ENCODE measurements around the gene GSTK1. TPM values are rescaled to one million over a fixed set of nuclear protein-coding genes. Genes with fewer than 3 reads are reported as not detected.
"Not testable (repeated sequence)": the region's sequence is repeated elsewhere in the genome, so short reads cannot be mapped to it uniquely, and the experiment has no call there.

The GSTK1 gene
- total RNA-seq (2014; rRNA removed; shearing (Covaris generic)) = 3.2 and 7.0 TPM in 2 replicates

DNA sequence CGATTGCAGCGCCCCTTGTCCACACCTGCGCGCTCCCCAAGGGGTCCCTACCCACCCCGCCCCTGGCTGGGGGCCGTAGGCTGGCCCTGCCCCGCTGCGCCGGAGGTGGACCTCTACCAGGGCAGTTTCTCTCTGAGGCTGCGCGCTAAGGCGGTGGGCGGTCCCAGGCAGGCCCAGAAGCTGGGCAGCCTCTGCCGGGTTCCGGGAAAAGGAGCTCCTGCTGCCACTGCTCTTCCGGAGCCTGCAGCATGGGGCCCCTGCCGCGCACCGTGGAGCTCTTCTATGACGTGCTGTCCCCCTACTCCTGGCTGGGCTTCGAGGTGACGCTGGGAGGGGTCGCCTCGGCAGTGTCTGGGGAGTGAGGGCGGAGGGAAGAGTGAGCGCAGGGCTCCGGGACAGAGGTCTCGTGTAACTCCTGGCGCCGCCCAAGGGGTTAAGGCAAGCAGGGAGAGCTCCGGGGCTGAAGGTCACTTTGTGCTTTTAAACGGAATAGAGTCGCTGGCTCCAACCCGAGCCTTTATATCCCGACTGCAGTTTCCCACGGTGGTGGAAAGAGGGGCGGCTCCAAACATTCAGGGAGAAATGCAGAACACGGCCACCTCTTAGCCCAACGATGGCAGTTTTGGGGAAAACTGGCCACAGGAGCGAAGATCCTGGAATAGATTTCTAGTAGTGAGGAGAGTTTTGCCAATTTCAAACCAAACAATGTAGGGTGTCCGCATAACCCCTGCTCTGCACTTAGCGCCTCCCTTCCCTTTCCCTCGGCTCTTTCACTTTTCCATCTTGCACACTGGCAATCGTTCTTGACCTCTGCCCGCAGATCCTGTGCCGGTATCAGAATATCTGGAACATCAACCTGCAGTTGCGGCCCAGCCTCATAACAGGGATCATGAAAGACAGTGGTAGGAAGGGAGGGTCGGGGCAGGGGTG is at the start of gene GSTK1:
TSS of gene GSTK1 (plus strand) at position 176 of the 930 bp plus-strand sequence. CDS start at position 249, 73 bp downstream.
- in situ Hi-C loops (cut with HindIII; ENCODE audit: low sequenced_read_pairs) = no loop called here
- DNase-seq (ENCODE audit: low spot score) = peak; percentile 83

DNA sequence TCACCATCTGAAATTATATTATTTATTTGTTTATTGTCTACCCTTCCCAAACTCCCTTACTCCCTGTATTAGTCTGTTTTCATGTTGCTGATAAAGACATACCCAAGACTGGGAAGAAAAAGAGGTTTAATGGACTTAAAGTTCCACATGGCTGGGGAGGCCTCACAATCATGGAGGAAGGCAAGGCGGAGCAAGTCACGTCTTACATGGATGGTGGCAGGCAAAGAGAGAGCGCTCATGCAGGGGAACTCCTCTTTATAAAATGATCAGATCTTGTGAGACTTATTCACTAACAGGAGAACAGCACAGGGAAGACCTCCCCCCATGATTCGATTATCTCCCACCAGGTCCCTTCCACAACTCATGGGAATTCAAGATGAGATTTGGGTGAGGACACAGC is 49.8 kb upstream of the GSTK1 start:
- DNase-seq (ENCODE audit: low spot score) = not testable (repeated sequence)
- in situ Hi-C loops (cut with HindIII; ENCODE audit: low sequenced_read_pairs) = loop anchor here (25.0 kb wide), 2 partner anchors 201 to 351 kb away; partner anchors contain the start of gene EPHB6

DNA sequence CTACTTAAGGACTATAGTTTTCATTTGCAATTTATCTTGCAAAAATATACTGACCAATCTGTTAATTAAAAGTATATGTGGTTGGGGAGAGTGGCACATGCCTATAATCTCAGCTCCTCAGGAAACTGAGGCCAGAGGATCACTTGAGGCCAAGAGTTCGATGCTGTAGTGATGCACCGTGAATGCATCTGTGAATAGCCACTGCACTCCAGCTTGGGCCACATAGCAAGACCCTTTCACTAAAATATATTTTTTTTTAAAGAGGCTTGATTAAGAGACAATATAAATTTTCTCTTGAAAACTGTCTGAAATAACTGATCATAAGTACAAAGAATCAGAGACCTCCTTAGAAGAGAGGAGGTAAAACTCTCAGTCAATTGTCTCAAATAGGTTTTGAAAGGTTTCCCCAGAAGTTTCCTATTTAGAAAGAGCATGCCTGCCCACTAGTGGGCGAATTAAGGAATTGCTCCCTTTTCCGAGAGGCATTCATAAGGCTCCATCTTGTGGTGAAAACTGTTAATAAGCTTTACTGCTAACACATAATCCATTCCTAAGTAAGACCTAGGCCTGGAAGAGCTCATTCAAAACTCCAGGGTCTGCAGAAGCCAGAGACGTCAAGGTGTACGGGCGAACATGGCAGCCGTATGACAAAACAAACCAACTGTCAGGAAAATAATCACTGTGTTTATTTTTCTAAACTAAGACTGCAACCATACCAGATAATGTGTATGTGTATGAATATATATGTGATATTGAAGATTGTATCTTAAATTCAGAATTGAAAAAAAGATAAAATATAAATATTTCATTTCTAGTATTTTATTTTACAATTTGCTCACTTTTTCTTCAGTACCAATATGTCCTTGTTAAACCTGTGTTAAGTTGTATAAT is 48.2 kb upstream of the GSTK1 start:
- DNase-seq (ENCODE audit: low spot score) = peak; percentile 85
- in situ Hi-C loops (cut with HindIII; ENCODE audit: low sequenced_read_pairs) = loop anchor here (25.0 kb wide), 2 partner anchors 203 to 353 kb away; partner anchors contain the start of gene EPHB6

DNA sequence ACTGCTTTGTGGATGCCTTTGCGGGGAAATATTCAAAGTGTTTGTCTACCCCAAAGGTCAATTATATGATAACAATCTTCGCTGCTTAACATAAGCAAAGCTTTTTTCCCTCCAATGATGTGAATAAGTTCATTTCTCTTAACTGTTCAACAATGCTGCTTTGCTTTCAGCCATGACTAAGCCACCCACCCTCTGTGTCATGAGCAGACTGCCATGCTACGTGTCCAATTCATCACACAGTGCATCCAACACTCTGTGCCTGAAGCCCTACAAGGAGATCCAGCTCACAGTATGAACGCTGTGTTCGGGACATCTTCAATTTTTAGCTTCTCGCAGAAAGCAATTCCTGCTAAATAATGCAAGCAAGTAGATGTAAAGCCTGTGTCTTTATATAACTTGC is 47.1 kb upstream of the GSTK1 start:
- in situ Hi-C loops (cut with HindIII; ENCODE audit: low sequenced_read_pairs) = loop anchor here (25.0 kb wide), 2 partner anchors 204 to 354 kb away; partner anchors contain the start of gene EPHB6

DNA sequence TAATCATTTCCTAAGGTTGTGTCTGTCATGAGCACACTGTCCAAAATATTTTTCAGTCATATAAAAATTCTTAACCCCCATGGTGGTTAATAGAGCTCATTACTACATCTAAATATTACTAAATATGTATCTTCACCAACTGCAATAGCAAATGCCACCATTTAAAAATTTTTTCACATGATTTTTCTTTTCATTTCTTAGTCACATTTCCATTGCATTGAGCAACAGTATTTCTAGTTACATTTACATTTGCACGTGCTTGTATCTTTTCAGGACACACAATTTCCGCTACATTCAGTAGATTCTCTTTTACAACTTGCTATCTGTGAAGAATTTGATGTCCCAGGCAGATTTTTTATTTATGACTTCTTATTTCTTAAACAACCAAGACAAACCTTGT is 46.6 kb upstream of the GSTK1 start:
- in situ Hi-C loops (cut with HindIII; ENCODE audit: low sequenced_read_pairs) = loop anchor here (25.0 kb wide), 2 partner anchors 204 to 354 kb away; partner anchors contain the start of gene EPHB6

More for the DNA sequence above, 47.1 kb upstream of the GSTK1 start:
- no peak for DNase-seq (ENCODE audit: low spot score)

DNA sequence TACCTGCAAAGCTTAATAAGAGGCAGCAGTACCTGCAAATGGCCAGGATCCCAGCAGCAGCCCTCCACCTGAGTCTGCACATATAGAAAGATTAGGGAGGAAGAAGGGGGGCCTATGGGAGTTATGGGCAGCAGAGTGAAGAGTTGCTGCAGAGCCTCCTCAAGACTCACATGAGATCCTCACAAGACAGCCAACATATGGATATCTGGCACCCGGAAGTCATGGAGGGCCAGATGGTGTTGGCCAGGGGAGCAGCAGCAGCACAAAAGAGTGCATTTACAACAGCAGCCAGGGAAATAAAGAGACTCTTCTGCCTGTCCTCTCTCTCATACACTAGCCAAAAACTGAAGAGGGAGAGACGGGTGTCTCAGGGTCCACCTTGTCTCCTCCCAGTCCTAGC is 45.4 kb upstream of the GSTK1 start:
- in situ Hi-C loops (cut with HindIII; ENCODE audit: low sequenced_read_pairs) = loop anchor here (25.0 kb wide), 2 partner anchors 206 to 356 kb away; partner anchors contain the start of gene EPHB6
- DNase-seq (ENCODE audit: low spot score) = no peak

More for the DNA sequence above, 46.6 kb upstream of the GSTK1 start:
- no peak for DNase-seq (ENCODE audit: low spot score)

DNA sequence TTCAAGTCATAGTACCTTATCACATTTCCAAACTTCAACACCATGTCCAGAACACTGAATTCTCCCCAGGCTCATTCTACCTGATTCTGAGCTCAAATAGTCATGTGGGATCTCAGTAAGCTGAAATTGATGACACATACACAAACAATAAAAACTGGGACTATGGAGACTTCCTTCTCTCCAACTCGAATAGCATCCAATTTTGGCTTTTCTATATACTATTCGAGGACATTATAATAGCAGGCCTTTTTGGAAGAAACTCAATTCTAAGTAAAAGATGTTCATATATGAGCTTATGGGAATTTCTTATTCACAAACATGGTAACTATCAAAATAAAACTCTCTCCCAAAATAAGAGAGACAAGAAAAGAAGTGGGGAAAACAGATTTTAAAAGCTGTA is 42.0 kb upstream of the GSTK1 start:
- in situ Hi-C loops (cut with HindIII; ENCODE audit: low sequenced_read_pairs) = loop anchor here (25.0 kb wide), 2 partner anchors 209 to 359 kb away; partner anchors contain the start of gene EPHB6
- DNase-seq (ENCODE audit: low spot score) = no peak

DNA sequence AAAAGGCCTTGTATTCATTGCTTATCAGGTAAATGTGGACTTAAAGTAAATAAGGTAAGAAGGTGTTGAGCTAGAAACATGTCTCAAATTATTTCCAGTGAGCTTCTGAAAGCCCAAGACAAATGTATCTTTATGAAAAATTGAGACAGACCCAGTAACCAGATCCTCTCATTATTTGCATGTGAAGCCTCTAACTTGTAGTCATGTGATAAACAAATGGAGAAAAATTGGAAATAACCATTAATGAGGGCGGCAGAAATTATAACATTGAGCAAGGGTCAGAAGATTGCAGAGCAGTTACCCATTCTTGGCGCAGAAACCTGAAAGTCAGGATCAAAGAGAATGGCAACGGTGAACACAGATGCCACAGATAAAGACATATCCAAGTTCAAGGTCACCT is 41.5 kb upstream of the GSTK1 start, which contains the start of gene TAS2R40:
TSS of gene TAS2R40 (plus strand) at position 301 of the 400 bp plus-strand sequence. CDS start at position 343, 42 bp downstream.
- in situ Hi-C loops (cut with HindIII; ENCODE audit: low sequenced_read_pairs) = loop anchor here (25.0 kb wide), 2 partner anchors 209 to 359 kb away; partner anchors contain the start of gene EPHB6

DNA sequence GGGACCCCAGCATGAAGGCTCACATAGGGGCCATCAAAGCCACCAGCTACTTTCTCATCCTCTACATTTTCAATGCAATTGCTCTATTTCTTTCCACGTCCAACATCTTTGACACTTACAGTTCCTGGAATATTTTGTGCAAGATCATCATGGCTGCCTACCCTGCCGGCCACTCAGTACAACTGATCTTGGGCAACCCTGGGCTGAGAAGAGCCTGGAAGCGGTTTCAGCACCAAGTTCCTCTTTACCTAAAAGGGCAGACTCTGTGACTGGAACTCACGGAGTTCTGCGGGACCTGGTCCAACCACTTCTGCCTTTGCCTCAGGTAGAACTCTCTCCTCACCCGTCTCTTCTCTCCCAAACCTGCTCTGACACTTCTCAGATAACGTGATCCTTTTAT is 40.5 kb upstream of the GSTK1 start:
- DNase-seq (ENCODE audit: low spot score) = no peak
- in situ Hi-C loops (cut with HindIII; ENCODE audit: low sequenced_read_pairs) = loop anchor here (25.0 kb wide), 2 partner anchors 210 to 360 kb away; partner anchors contain the start of gene EPHB6

More for the DNA sequence above, 41.5 kb upstream of the GSTK1 start, which contains the start of gene TAS2R40:
- no peak for DNase-seq (ENCODE audit: low spot score)

DNA sequence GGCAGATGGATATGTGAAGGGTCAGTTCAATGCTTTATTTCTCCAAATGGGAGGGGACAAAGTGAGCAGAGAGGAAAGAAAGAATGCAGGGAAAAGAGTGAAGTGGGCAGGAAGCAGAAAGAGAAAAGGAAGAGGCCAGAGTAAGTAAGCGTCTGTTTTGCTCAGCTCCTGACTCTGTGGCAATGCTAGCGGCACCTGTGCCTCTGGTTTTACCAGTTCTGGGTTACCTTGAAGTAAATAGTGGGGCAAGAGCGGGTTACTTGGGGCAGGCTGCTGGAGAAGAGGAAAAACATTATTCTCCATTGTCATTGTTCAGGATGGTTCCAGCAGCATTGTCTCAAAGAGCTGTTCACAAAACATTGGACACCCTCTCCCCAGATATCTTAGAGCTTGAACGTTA is 39.5 kb upstream of the GSTK1 start:
- DNase-seq (ENCODE audit: low spot score) = no peak
- in situ Hi-C loops (cut with HindIII; ENCODE audit: low sequenced_read_pairs) = loop anchor here (25.0 kb wide), 2 partner anchors 211 to 361 kb away; partner anchors contain the start of gene EPHB6

DNA sequence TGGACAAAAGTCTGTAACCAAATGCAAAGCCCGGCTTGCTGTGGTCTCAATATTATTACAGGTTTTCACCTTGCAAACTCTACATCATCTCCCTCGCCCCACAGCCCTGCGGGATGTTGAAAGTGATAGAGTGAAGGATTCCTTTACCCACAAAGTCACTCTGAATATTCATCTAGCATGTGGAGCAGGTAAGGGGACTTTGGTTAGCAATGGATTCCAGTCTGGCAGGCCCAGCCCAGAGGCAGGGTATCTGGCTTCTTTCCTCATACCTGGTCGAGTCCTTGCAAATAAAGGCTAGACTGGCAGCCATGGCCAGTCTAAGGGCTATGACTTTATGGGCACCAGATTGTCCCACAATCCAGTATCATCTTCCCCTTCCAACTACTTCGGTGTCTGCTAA is 38.2 kb upstream of the GSTK1 start:
- in situ Hi-C loops (cut with HindIII; ENCODE audit: low sequenced_read_pairs) = no loop called here
- DNase-seq (ENCODE audit: low spot score) = no peak

DNA sequence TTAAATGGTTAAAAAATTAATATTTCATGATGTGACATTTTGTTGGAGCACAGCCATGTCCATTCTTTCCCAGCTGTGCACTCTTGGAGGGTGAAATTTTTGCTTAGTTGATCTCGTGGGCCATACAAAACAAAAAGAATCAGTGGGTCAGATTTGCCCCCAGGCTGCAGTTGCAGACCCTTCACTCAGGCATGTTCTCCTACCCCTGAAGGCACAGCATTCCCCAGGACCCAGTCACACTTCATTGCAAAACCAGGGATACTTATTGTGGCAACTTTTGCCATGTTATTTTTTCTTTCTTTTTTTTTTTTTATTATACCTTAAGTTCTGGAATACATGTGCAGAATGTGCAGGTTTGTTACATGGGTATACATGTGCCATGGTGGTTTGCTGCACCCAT is 35.4 kb upstream of the GSTK1 start:
- in situ Hi-C loops (cut with HindIII; ENCODE audit: low sequenced_read_pairs) = no loop called here
- no peak for DNase-seq (ENCODE audit: low spot score)

DNA sequence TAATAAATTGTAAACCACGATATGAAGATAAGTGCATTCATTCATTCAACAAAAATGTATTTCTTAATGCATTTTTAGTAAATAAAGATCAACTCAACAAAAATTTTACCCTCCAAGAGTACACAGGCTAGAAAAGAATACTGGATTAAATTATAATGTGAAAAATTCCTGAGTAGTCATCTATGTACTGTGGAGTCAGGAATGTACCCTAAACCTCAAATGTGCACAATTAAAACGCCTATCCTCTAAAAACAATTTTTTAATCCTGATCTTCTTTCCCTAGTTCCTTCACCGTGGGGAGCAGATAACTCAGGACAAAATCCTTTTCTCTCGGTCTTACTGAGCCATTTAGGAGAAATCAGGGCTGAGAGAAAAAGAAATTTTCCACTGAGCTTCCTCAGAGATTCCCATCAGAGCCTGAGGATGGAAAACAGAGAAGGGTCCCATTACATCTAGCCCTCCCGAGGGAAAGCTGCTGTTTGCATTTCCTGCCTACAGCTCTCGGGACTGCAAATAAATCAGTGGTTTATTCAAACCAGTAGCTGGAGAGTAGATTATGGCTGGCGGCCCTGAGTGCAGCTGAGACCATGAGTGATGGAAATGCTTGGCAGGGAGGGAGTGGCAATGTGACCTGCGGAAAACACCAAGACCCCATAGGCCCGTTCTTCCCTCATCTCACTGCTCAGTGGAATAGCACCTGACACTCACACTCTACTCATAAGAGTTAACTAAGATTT is 34.0 kb upstream of the GSTK1 start:
- DNase-seq (ENCODE audit: low spot score) = no peak
- in situ Hi-C loops (cut with HindIII; ENCODE audit: low sequenced_read_pairs) = no loop called here

DNA sequence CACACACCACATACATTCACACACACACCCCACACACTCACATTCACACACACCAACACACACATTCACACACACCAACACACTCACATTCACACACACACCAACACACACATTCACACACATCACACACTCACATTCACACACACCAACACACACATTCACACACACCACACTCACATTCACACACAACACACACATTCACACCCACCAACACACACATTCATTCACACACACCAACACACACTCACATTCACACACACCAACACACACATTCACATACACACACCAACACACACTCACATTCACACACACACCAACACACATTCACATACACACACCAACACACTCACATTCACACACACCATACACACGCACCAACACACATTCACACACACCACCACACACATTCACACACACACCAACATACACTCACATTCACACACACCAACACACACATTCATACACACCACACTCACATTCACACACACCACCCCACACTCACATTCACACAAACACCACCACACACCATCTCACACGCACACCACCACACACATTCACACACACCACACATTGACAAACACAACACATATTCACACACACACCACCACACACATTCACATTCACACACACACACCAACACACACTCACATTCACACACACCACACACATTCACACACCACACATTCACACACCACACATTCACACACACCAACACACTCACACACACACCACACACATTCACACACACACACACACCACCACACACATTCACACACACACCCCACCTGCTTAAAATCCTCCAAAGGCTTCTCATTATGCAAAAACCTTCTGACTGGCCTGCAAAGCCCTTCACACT is 32.4 kb upstream of the GSTK1 start:
- no peak for DNase-seq (ENCODE audit: low spot score)
- in situ Hi-C loops (cut with HindIII; ENCODE audit: low sequenced_read_pairs) = no loop called here

DNA sequence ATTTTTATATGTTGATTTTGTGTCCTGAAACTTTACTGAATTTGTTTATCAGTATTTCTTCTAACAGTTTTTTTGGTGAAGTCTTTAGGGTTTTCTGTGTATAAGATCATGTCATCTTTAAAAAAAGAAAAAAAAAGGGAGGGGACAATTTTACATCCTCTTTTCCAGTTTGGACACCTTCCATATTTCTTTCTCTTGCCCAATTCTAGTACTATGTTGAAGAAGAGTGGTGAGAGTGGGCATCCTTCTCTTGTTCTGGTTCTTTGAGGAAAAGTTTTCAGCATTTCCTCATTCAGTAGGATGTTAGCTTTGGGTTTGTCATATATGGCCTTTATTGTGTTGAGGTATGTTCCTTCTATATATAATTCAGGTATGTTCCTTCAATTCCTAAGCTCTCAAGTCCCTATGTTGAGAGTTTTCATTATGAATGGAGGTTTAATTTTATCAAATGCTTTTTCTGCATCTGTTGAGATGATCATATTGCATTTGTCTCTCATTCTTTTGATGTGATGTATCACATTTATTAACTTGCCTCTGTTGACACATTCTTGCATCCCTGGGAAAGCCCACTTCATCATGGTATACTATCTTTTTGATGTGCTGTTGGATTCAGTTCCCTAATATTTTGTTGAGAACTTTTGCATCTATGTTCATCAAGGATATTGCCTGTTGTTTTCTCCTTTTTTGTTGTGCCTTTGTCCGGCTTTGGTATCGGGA is 29.3 kb upstream of the GSTK1 start:
- no peak for DNase-seq (ENCODE audit: low spot score)
- in situ Hi-C loops (cut with HindIII; ENCODE audit: low sequenced_read_pairs) = no loop called here

DNA sequence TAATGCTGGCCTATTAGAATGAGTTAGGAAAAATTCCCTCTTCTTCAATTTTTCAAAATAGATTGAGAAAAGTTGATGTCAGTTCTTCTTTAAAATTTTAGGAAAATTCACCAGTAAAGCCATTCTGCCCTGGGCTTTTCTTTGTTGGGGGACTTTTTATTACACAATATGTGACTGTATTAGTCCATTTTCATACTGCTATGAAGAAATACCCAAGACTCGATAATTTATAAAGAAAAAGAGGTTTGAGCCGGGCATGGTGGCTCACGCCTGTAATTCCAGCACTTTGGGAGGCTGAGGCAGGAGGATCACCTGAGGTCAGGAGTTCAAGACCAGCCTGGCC is 28.7 kb upstream of the GSTK1 start:
- in situ Hi-C loops (cut with HindIII; ENCODE audit: low sequenced_read_pairs) = no loop called here

DNA sequence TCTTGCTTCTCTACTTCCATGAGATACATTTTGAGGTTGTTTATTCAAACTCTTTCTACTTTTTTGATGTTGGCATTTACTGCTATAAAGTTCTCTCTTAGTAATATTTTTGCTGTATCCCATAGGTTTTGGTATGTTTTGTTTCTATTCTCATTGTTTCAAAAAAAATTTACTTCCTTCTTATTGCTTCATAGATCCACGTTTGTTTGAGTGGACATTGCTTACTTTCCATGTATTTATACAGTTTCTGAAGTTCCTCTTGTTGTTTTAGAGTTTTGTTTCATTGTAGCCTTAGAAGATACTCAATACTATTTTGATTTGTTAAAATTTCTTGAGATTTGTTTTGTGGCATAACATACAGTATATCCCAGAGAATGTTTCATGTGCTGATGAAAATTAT is 27.7 kb upstream of the GSTK1 start:
- DNase-seq (ENCODE audit: low spot score) = no peak
- in situ Hi-C loops (cut with HindIII; ENCODE audit: low sequenced_read_pairs) = no loop called here

More for the DNA sequence above, 28.7 kb upstream of the GSTK1 start:
- DNase-seq (ENCODE audit: low spot score) = no peak
